Activated CD8-positive, alpha-beta T cell treated with anti-CD3 and anti-CD28 coated beads for 36 hours (primary cell): ENCODE data around the gene PRC1. TPM values are rescaled to one million over a fixed set of nuclear protein-coding genes. Genes with fewer than 3 reads are reported as not detected.
A peak's percentile ranks its signal among the peaks of the same experiment; 100 is the strongest.

ENCODE experiments used
- ATAC-seq: fragments of 200-7000 bp; cut with Tn5 transposase; one replicate; pipeline ENCODE4 v1.10.0; 2021; ENCODE audit warnings: mild to moderate bottlenecking, moderate library complexity
- CTCF ChIA-PET: fragments of 350-600 bp; sonication (Branson Sonifier 250); formaldehyde crosslinking; loops from one replicate; lab custom pipeline; 2021; ENCODE audit warnings: antibody characterized with exemption; lab: Charles Lee
- POLR2A ChIA-PET: fragments of 350-600 bp; sonication (Branson Sonifier 250); formaldehyde crosslinking; loops from one replicate; lab custom pipeline; 2021; ENCODE audit warnings: antibody characterized with exemption; lab: Charles Lee
- DNase-seq: peaks from one replicate; pipeline ENCODE4 v3.0.0-alpha.2; 2020
- H3K27ac Mint-ChIP-seq: one replicate; pipeline ENCODE4 v1.8.0; 2021; ENCODE audit warnings: mild to moderate bottlenecking, mixed read lengths
- H3K27me3 Mint-ChIP-seq: one replicate; pipeline ENCODE4 v1.8.0; 2021; ENCODE audit warnings: mixed read lengths
- H3K36me3 Mint-ChIP-seq: one replicate; pipeline ENCODE4 v1.8.0; 2021; ENCODE audit warnings: low read depth, mixed read lengths
- H3K4me1 Mint-ChIP-seq: one replicate; pipeline ENCODE4 v1.8.0; 2021; ENCODE audit warnings: low read depth, mixed read lengths
- H3K4me3 Mint-ChIP-seq: one replicate; pipeline ENCODE4 v1.8.0; 2021; ENCODE audit warnings: mild to moderate bottlenecking, moderate library complexity, mixed read lengths
- H3K9me3 Mint-ChIP-seq: one replicate; pipeline ENCODE4 v1.8.0; 2021; ENCODE audit warnings: mixed read lengths
- CTCF ChIP-seq: fragments of 200-600 bp; IDR thresholded peaks from one replicate; pipeline ENCODE4 v1.8.0; 2022; ENCODE audit warnings: antibody characterized with exemption, mild to moderate bottlenecking
- intact Hi-C: fragments of 100-400 bp; cut with micrococcal nuclease; formaldehyde crosslinking; loops from one replicate; pipeline ENCODE4 v1.10.0; 2022
- total RNA-seq, 2 experiments: library from RNA; stranded (reverse); gene quantifications; one replicate each; pipeline ENCODE4 v1.2.3, GENCODE V29; 2021

The PRC1 gene
- total RNA-seq, 2 experiments from 2014 or later = 83.1 to 96.9 TPM

- intact Hi-C loops = no loop called here
These were observed 38.8 kb upstream of the PRC1 start for GRCh38 chr15:91032919-91033803.

GRCh38 chr15:91031796-91032195 is 37.5 kb upstream of the PRC1 start:
- no peak for TF ChIP-seq CTCF
- ChIA-PET CTCF (interaction anchor here (1.9 to 3.9 kb wide), 5 partner anchors 10 to 240 kb away, joined by 5 to 30 read pairs (median 10); partner anchors contain the start of gene VPS33B), POLR2A (no interaction called here)
- ATAC-seq (no peak), DNase-seq (no peak)
- Mint-ChIP-seq H3K27me3 (no peaks in the 10 kb centered on the region), H3K27ac (no peak overlapping the region), H3K4me3 (no peak overlapping the region), H3K9me3 (no peaks in the 10 kb centered on the region), H3K4me1 (no peaks in the 10 kb centered on the region), H3K36me3 (no peaks in the 10 kb centered on the region)
- intact Hi-C loops = no loop called here

More at GRCh38 chr15:91032919-91033803, 38.8 kb upstream of the PRC1 start:
- Mint-ChIP-seq H3K4me1 (no peaks in the 10 kb centered on the region), H3K9me3 (no peaks in the 10 kb centered on the region), H3K4me3 (no peak overlapping the region), H3K27me3 (no peaks in the 10 kb centered on the region), H3K36me3 (no peaks in the 10 kb centered on the region), H3K27ac (no peak overlapping the region)
- peak; percentile 76 for DNase-seq
- peak; percentile 89 for ATAC-seq
- TF ChIP-seq CTCF = peak; percentile 61
- ChIA-PET CTCF (interaction anchor here (0.8 to 3.9 kb wide), 19 partner anchors 9 to 239 kb away, joined by 3 to 30 read pairs (median 5); partner anchors contain the start of genes SV2B, UNC45A and VPS33B), POLR2A (interaction anchor here (1.1 to 1.4 kb wide), 2 partner anchors 10 to 77 kb away, joined by 4 read pairs; no protein-coding TSS in a partner anchor)

DNA sequence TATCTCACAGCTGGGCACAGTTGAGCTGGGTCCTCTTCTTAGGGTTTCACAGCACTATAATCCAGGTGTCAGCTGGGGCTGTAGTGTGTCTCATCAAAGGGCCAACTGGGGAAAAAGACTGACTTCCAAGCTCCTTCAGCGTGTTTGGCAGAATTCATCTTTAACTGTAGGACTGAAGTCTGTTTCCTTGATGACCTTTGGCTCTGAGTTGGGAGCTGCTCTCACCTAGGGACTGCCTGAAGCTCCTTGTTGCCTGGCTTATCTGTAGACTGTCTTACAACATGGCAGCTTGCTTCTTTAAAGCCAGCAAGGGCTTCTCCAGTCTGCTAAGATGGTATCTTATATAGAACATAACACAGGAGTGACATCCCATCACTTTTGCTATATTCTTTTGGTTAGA is 33.3 kb upstream of the PRC1 start:
- CTCF ChIA-PET = interaction anchor here (0.6 to 1.6 kb wide), 5 partner anchors 22 to 94 kb away, joined by 3 to 7 read pairs (median 3); no protein-coding TSS in a partner anchor
- Mint-ChIP-seq H3K36me3 (no peaks in the 10 kb centered on the region), H3K27me3 (no peaks in the 10 kb centered on the region), H3K4me1 (peaks cover 4% of the 10 kb centered on the region), H3K9me3 (no peaks in the 10 kb centered on the region), H3K27ac (no peak overlapping the region), H3K4me3 (no peak overlapping the region)
- no peak for DNase-seq
- no peak for TF ChIP-seq CTCF
- POLR2A ChIA-PET = interaction anchor here (0.7 kb wide), 1 partner anchor 73 kb away, joined by 3 read pairs; the partner anchor contains the start of gene RCCD1
- no peak for ATAC-seq
- intact Hi-C loops = no loop called here

GRCh38 chr15:91023720-91024119 is 29.4 kb upstream of the PRC1 start:
- intact Hi-C loops = no loop called here
- Mint-ChIP-seq H3K4me3 (no peak overlapping the region), H3K36me3 (no peaks in the 10 kb centered on the region), H3K27me3 (no peaks in the 10 kb centered on the region), H3K9me3 (no peaks in the 10 kb centered on the region), H3K27ac (no peak overlapping the region), H3K4me1 (peaks cover 22% of the 10 kb centered on the region)
- ChIA-PET CTCF (interaction anchor here (1.2 to 3.1 kb wide), 4 partner anchors 9 to 89 kb away, joined by 3 to 22 read pairs (median 10); no protein-coding TSS in a partner anchor), POLR2A (interaction anchor here (1.0 to 1.5 kb wide), 2 partner anchors 10 to 34 kb away, joined by 3 to 4 read pairs; no protein-coding TSS in a partner anchor)
- ATAC-seq = no peak
- TF ChIP-seq CTCF = no peak
- DNase-seq = no peak

DNA sequence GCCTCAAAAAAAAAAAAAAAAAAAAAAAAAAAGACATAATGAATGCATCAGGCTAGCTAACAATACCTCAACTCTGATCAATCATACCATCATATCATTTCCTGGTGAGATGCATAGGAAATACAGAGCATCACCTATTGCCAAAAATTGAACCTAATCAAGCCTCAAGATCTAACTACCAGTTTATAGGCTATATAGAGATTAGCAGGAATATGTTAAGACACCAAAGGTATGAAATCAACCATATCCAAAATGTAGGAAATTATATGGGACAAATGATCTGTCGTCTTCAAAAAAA is 28.4 kb upstream of the PRC1 start:
- Mint-ChIP-seq H3K4me3 (peak overlapping the region; percentile 83), H3K9me3 (no peaks in the 10 kb centered on the region), H3K36me3 (no peaks in the 10 kb centered on the region), H3K27ac (peak overlapping the region; percentile 90), H3K4me1 (peaks cover 30% of the 10 kb centered on the region), H3K27me3 (no peaks in the 10 kb centered on the region)
- DNase-seq (no peak), ATAC-seq (no peak)
- CTCF ChIA-PET = interaction anchor here (1.7 to 3.1 kb wide), 4 partner anchors 10 to 90 kb away, joined by 5 to 22 read pairs (median 11); partner anchors contain the start of gene HDDC3
- no peak for TF ChIP-seq CTCF
- POLR2A ChIA-PET = interaction anchor here (1.0 to 1.5 kb wide), 2 partner anchors 11 to 33 kb away, joined by 3 to 4 read pairs; no protein-coding TSS in a partner anchor
- intact Hi-C loops = no loop called here
